GM12892 (cell line): Measurements from ENCODE around the gene HTATSF1.

Experiments
- POLR2A ChIP-seq: IDR thresholded peaks from 2 replicates; pipeline ENCODE4 v1.6.1; 2011; ENCODE audit warnings: low read depth, low read length, control low read depth
- POLR2AphosphoS5 ChIP-seq: IDR thresholded peaks from 2 replicates; pipeline ENCODE4 v1.6.1; 2011; ENCODE audit warnings: low read depth, low read length, control low read depth
- TAF1 ChIP-seq: IDR thresholded peaks from 2 replicates; pipeline ENCODE4 v1.6.1; 2011; ENCODE audit warnings: low read depth, mild to moderate bottlenecking, control low read depth, low read length, borderline replicate concordance

DNA sequence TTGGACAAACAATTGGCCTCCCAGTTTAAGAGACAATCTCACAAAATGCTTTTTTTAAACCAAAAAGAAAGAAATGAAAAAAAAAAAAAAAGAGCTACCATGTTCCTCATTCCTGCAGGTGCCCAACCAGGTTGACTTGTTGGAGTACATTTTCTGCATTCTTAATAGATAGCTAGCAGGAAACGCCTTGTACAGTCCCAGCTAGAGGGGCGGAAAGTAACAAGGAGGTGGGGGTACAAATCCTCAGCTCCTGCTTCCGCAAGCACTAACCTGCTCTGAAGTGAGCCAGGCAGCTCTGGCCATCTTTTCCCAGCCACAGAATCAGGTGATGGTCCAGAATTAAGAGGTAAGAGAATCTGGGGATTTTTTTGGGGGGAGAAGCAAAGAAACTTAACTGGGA is 34.6 kb downstream of the HTATSF1 start, which contains the start of gene VGLL1:
- TF ChIP-seq POLR2A, result no peak
- no peak for TF ChIP-seq POLR2AphosphoS5
- no peak for TF ChIP-seq TAF1
